Omental fat pad (tissue), 4 donors: ENCODE data around the gene HIPK2. TPM values are rescaled to one million over a fixed set of nuclear protein-coding genes. Genes with fewer than 3 reads are reported as not detected.

Experiments
- ATAC-seq: fragments of 150-250 bp; one replicate; pipeline ENCODE4 v1.9.1; 2016; ENCODE audit warnings: mild to moderate bottlenecking, moderate library complexity; ENCODE audit not compliant: low FRiP score
- DNase-seq: peaks from one replicate; pipeline ENCODE4 v3.0.0-alpha.2; 2019; ENCODE audit warnings: low spot score
- CTCF ChIP-seq, 3 donors: fragments of 450-650 bp; IDR thresholded peaks; one replicate each; pipeline ENCODE4 v1.5.1; 2016 to 2017; ENCODE audit warnings: antibody characterized with exemption in 3 of 3, mild to moderate bottlenecking in 3 of 3, moderate library complexity in 2 of 3
- total RNA-seq, 4 donors: library from RNA; depleted of rRNA; stranded (reverse); fragments of >200 nt; gene quantifications; one replicate each; pipeline ENCODE4 v1.1.0, GENCODE V29; 2016

The HIPK2 gene
- total RNA-seq, 4 donors from 2014 or later: 39.6 to 90.3 (median 70.0) TPM

GRCh38 chr7:139634087-139634486, 143.7 kb downstream of the HIPK2 start:
- TF ChIP-seq CTCF (IDR thresholded peaks at IDR 0.05): no peak
- no peak for DNase-seq
- ATAC-seq: no peak

DNA sequence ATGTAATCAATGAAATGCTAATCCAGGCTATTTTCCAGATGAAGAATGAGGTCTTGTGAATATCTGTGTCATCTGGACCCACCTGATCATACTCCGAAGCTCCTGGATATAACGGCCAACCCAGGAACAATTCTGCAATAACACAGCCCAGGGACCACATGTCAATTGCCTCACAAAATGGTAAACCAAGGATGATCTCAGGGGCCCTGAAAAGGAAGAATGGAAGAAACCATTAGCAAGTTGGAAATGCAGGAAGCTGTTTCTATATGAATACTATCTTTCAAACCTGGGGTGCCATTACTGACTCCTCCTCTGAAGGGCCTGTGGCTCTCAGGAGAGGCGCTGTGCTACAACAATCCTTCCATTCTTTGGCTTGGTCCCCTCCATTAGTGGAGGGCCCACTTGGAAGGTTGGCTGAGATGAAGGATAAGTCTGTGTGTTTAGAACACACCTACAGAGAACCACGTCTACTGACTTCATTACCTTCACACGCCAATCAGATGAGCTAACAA, 146.2 kb downstream of the HIPK2 start:
- ATAC-seq: no peak
- no peak for TF ChIP-seq CTCF (IDR thresholded peaks at IDR 0.05)
- no peak for DNase-seq

GRCh38 chr7:139630643-139631519, 146.9 kb downstream of the HIPK2 start:
- no peak for ATAC-seq
- DNase-seq: no peak

DNA sequence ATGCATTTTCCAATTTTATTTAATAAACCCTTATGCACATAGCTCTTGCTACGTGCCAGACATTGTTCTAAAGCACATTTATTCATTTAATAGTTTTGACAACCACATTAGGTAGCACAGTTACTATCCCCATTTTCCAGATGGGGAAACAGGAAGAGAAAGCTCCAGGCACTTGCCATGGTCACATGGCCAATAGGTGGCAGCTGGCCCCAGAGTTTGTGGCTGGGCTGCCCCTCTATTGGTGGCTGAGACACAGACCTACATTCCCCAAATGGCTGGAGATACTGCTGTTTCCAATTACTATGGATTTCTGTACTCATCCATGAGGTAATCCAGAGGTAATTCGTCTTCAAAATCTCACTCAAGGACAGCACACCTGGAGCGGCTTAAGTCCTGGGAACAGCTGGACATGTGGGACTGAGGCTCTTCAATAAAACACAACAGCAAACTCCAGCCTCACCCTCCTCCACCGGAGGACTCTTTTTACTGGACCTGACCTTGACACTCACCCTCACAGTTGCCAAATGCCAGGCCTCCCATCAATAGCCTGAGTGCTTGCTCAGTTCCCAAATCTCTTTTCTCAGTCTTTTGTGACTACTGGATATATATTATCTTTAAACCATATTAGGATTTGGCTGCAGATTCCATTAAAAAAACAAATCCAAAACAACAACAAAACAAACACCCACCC, 148.3 kb downstream of the HIPK2 start:
- no peak for TF ChIP-seq CTCF (IDR thresholded peaks at IDR 0.05)
- DNase-seq (no peak), ATAC-seq (no peak)

More at GRCh38 chr7:139630643-139631519, 146.9 kb downstream of the HIPK2 start:
- no peak for TF ChIP-seq CTCF (IDR thresholded peaks at IDR 0.05)

GRCh38 chr7:139627831-139628230, 150.0 kb downstream of the HIPK2 start:
- no peak for TF ChIP-seq CTCF (IDR thresholded peaks at IDR 0.05)
- no peak for ATAC-seq
- DNase-seq: no peak

- TF ChIP-seq CTCF (IDR thresholded peaks at IDR 0.05): no peak
- no peak for ATAC-seq
- no peak for DNase-seq
Measured at GRCh38 chr7:139626817-139627216, 151.0 kb downstream of the HIPK2 start.
